ENCODE data around the gene PTPRG.

DNA sequence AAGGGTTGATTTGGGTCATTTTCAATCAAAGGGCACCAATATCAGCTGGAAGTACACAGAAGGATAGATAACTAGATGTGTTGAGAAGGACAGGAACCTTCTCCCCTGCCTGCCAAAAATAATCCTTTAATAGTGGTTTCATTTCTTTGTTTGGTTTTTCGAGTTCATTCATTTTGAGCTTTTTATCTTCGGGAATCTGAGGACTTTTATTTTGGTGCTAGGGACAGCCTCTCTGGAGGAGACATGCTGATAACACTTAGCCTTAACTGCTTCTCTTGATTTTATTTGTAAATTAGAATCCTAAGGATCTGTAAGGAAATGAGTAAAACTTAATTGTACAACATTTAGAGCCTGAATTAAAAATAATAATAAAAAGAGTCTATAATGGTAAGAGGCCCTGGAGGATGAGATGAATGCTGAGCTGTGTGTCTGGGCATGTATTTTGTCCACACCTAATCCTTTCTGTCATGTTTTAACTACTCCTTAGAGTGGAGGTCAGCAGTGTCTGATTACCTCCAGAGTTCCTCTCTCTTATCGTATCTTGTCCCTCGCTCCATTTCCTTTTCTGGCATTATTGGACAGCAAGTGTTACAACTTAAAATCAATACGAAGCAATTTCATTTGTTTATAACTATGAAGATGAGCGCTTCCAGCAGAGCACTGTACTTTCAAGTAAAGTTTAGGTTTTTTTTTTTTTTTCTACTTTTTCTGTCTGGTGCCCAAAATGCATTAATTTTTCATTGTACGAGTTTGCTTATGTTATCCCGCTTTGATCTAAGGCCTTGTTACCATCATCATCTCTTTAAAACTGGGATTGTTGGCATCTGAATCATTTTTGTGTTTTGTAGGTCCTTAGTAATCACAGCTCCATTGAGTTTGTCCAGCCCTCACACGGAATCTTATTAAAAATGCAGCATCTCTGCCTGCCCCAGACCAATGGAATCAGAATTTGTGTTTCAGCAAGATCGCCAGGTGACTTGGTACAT lies 22.8 kb downstream of the PTPRG start:
- TF ChIP-seq, protein P1, sequence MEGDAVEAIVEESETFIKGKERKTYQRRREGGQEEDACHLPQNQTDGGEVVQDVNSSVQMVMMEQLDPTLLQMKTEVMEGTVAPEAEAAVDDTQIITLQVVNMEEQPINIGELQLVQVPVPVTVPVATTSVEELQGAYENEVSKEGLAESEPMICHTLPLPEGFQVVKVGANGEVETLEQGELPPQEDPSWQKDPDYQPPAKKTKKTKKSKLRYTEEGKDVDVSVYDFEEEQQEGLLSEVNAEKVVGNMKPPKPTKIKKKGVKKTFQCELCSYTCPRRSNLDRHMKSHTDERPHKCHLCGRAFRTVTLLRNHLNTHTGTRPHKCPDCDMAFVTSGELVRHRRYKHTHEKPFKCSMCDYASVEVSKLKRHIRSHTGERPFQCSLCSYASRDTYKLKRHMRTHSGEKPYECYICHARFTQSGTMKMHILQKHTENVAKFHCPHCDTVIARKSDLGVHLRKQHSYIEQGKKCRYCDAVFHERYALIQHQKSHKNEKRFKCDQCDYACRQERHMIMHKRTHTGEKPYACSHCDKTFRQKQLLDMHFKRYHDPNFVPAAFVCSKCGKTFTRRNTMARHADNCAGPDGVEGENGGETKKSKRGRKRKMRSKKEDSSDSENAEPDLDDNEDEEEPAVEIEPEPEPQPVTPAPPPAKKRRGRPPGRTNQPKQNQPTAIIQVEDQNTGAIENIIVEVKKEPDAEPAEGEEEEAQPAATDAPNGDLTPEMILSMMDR (IDR thresholded peaks at IDR 0.05; ENCODE audit: low read depth, low read length, missing input control), result no peak
- TF ChIP-seq HNF4G (IDR thresholded peaks at IDR 0.05) (no peak), TAF1 (conservative IDR thresholded peaks at IDR 0.05) (no peak), RAD21 (IDR thresholded peaks at IDR 0.05) (no peak), EGR1 (IDR thresholded peaks at IDR 0.05; ENCODE audit: low read depth in 2 of 2) (no peak), RXRA (IDR thresholded peaks at IDR 0.05) (no peak), SP1 (IDR thresholded peaks at IDR 0.05) (no peak), GABPA (IDR thresholded peaks at IDR 0.05 in 1 of 2, conservative IDR thresholded peaks at IDR 0.05 in 1 of 2) (no peak)
- TF ChIP-seq, protein P2, sequence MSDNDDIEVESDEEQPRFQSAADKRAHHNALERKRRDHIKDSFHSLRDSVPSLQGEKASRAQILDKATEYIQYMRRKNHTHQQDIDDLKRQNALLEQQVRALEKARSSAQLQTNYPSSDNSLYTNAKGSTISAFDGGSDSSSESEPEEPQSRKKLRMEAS (IDR thresholded peaks at IDR 0.05), result no peak
- TF ChIP-seq, protein P3, sequence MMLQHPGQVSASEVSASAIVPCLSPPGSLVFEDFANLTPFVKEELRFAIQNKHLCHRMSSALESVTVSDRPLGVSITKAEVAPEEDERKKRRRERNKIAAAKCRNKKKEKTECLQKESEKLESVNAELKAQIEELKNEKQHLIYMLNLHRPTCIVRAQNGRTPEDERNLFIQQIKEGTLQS (IDR thresholded peaks at IDR 0.05), result no peak
- TF ChIP-seq, protein P4, sequence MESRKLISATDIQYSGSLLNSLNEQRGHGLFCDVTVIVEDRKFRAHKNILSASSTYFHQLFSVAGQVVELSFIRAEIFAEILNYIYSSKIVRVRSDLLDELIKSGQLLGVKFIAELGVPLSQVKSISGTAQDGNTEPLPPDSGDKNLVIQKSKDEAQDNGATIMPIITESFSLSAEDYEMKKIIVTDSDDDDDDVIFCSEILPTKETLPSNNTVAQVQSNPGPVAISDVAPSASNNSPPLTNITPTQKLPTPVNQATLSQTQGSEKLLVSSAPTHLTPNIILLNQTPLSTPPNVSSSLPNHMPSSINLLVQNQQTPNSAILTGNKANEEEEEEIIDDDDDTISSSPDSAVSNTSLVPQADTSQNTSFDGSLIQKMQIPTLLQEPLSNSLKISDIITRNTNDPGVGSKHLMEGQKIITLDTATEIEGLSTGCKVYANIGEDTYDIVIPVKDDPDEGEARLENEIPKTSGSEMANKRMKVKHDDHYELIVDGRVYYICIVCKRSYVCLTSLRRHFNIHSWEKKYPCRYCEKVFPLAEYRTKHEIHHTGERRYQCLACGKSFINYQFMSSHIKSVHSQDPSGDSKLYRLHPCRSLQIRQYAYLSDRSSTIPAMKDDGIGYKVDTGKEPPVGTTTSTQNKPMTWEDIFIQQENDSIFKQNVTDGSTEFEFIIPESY (IDR thresholded peaks at IDR 0.05), result no peak

Measured in liver (tissue), 3 donors.